Measurements from ENCODE around the gene CCS. TPM values are rescaled to one million over a fixed set of nuclear protein-coding genes. Genes with fewer than 3 reads are reported as not detected.
"Not testable (repeated sequence)": the region's sequence is repeated elsewhere in the genome, so short reads cannot be mapped to it uniquely, and the experiment has no call there.

Gene CCS
- total RNA-seq, 1 donor = 35.8 TPM

DNA sequence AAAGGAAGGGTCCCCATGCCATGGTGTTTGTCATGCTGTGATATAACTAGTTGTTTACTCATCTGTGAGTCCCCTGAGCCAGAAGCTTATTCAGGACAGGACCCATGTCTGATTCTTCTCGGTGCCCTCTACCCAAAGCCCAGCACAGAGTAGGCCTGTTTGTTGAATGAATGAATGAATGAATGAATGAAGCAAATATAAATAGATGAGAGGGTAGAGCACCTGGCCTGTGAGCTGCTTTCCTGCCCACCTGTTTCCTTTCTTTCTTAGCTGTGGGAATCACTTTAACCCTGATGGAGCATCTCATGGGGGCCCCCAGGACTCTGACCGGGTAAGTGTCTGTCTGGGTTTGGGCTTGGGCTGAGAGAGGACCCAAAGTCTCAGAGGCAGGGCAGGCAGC, 7.2 kb downstream of the CCS start:
- no peaks in the 10 kb centered on the region for H3K27me3 ChIP-seq (ENCODE audit: insufficient read depth, low read length)
- H2AFZ ChIP-seq (ENCODE audit: low read length) = no peak overlapping the region
- TF ChIP-seq, protein P1, sequence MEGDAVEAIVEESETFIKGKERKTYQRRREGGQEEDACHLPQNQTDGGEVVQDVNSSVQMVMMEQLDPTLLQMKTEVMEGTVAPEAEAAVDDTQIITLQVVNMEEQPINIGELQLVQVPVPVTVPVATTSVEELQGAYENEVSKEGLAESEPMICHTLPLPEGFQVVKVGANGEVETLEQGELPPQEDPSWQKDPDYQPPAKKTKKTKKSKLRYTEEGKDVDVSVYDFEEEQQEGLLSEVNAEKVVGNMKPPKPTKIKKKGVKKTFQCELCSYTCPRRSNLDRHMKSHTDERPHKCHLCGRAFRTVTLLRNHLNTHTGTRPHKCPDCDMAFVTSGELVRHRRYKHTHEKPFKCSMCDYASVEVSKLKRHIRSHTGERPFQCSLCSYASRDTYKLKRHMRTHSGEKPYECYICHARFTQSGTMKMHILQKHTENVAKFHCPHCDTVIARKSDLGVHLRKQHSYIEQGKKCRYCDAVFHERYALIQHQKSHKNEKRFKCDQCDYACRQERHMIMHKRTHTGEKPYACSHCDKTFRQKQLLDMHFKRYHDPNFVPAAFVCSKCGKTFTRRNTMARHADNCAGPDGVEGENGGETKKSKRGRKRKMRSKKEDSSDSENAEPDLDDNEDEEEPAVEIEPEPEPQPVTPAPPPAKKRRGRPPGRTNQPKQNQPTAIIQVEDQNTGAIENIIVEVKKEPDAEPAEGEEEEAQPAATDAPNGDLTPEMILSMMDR (IDR thresholded peaks at IDR 0.05; ENCODE audit: extremely low read depth, low read depth, low read length) = no peak
- peaks cover 23% of the 10 kb centered on the region for H3K36me3 ChIP-seq (ENCODE audit: insufficient read depth, low read length)
- H3K27ac ChIP-seq (ENCODE audit: low read depth, low read length) = peak overlapping the region; percentile 57
- H3K4me2 ChIP-seq (ENCODE audit: insufficient read depth, low read length) = peak overlapping the region; percentile 21
- peaks cover 23% of the 10 kb centered on the region for H3K79me2 ChIP-seq (ENCODE audit: insufficient read depth, low read length)
- DNase-seq (ENCODE audit: insufficient read length, low spot score, missing footprints) = no peak
- H3K4me3 ChIP-seq (ENCODE audit: insufficient read depth, low read length) = peak overlapping the region; percentile 1
- H4K20me1 ChIP-seq (ENCODE audit: insufficient read depth, low read length) = peaks cover 11% of the 10 kb centered on the region
- H3K4me1 ChIP-seq (ENCODE audit: insufficient read depth, low read length) = peaks cover 42% of the 10 kb centered on the region
- H3K9me3 ChIP-seq (ENCODE audit: low read depth, low read length) = no peaks in the 10 kb centered on the region

DNA sequence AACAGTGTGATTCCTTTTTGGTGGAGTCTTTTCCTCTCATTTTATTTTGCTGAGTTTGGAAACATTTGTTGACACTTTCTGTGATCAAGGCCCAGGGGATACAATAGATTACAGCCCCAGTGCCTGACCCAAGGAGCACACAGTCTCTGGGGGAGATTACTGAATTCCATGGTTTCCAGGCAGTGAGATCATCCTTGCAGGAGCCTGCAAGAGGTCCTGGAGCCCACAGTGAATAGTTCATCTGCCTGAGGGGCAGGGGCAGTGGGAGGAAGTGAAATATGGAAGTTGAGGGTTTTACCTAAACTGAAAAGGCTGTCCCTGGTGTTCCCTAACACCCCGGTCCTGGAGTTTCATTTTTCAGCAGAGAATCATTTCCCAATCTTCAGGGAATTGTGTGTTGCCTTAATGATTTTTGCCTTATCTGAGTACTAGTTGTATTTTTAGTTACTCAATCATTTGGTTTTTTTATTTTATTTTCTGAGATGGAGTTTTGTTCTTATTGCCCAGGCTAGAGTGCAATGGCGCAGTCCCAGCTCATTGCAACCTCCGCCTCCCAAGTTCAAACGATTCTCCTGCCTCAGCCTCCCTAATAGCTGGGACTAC, 7.7 kb downstream of the CCS start:
- TF ChIP-seq, protein P1 (IDR thresholded peaks at IDR 0.05; ENCODE audit: extremely low read depth, low read depth, low read length) = no peak

DNA sequence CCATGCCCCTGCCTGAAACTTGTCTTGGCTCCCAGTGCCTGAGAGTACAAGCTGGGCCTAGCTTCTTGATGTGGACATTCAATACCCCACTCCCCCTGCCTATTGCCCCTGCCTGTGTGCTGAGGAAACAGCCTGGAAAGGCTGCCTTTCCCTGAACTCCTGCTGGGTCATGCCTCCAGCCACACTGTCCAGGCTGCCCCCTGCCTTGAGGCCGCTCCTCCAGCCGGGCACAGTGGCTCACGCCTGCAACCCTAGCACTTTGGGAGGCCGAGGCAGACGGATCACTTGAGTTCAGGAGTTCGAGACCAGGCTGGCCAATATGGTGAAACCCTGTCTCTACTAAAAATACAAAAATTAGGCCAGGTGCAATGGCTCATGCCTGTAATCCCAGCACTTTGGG, 10.1 kb downstream of the CCS start:
- peaks cover 26% of the 10 kb centered on the region for H3K36me3 ChIP-seq (ENCODE audit: insufficient read depth, low read length)
- H3K9me3 ChIP-seq (ENCODE audit: low read depth, low read length) = no peaks in the 10 kb centered on the region
- H4K20me1 ChIP-seq (ENCODE audit: insufficient read depth, low read length) = peaks cover 17% of the 10 kb centered on the region
- no peak for DNase-seq (ENCODE audit: insufficient read length, low spot score, missing footprints)
- H3K4me3 ChIP-seq (ENCODE audit: insufficient read depth, low read length) = no peak overlapping the region
- H3K27me3 ChIP-seq (ENCODE audit: insufficient read depth, low read length) = no peaks in the 10 kb centered on the region
- TF ChIP-seq, protein P1 (IDR thresholded peaks at IDR 0.05; ENCODE audit: extremely low read depth, low read depth, low read length) = no peak
- no peak overlapping the region for H2AFZ ChIP-seq (ENCODE audit: low read length)
- no peak overlapping the region for H3K4me2 ChIP-seq (ENCODE audit: insufficient read depth, low read length)
- peaks cover 9% of the 10 kb centered on the region for H3K79me2 ChIP-seq (ENCODE audit: insufficient read depth, low read length)
- peaks cover 46% of the 10 kb centered on the region for H3K4me1 ChIP-seq (ENCODE audit: insufficient read depth, low read length)
- peak overlapping the region; percentile 51 for H3K27ac ChIP-seq (ENCODE audit: low read depth, low read length)

More for the DNA sequence above, 7.7 kb downstream of the CCS start:
- Histone ChIP-seq H4K20me1 (ENCODE audit: insufficient read depth, low read length) (peaks cover 11% of the 10 kb centered on the region), H3K4me1 (ENCODE audit: insufficient read depth, low read length) (peaks cover 37% of the 10 kb centered on the region), H3K9me3 (ENCODE audit: low read depth, low read length) (no peaks in the 10 kb centered on the region), H3K36me3 (ENCODE audit: insufficient read depth, low read length) (peaks cover 26% of the 10 kb centered on the region), H3K27ac (ENCODE audit: low read depth, low read length) (peak overlapping the region; percentile 57), H3K4me2 (ENCODE audit: insufficient read depth, low read length) (peak overlapping the region; percentile 21), H3K27me3 (ENCODE audit: insufficient read depth, low read length) (no peaks in the 10 kb centered on the region), H3K4me3 (ENCODE audit: insufficient read depth, low read length) (peak overlapping the region; percentile 1), H3K79me2 (ENCODE audit: insufficient read depth, low read length) (peaks cover 22% of the 10 kb centered on the region), H2AFZ (ENCODE audit: low read length) (no peak overlapping the region)
- DNase-seq (ENCODE audit: insufficient read length, low spot score, missing footprints) = peak; percentile 93

DNA sequence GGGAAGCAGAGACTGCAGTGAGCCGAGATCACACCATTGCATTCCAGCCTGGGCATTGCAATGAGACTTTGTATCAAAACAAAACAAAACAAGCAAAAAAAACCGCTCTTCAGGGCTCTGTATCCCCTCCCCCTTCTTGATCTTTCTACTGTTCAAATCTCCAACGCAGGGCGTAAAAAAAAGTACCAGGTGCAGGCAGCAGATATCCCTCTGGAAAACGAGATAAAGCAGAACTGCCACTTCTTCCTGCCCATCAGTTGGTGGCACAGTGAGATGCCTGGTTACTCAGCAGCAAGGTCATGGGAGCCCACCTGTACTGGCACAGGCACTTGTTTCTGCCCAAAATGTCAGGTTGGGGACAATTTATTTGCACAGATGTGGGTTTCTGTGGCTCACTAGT, 11.2 kb downstream of the CCS start:
- Histone ChIP-seq H2AFZ (ENCODE audit: low read length) (no peak overlapping the region), H3K79me2 (ENCODE audit: insufficient read depth, low read length) (peaks cover 3% of the 10 kb centered on the region), H4K20me1 (ENCODE audit: insufficient read depth, low read length) (peaks cover 14% of the 10 kb centered on the region), H3K4me1 (ENCODE audit: insufficient read depth, low read length) (peaks cover 48% of the 10 kb centered on the region), H3K4me3 (ENCODE audit: insufficient read depth, low read length) (no peak overlapping the region), H3K36me3 (ENCODE audit: insufficient read depth, low read length) (peaks cover 24% of the 10 kb centered on the region), H3K9me3 (ENCODE audit: low read depth, low read length) (no peaks in the 10 kb centered on the region), H3K27ac (ENCODE audit: low read depth, low read length) (no peak overlapping the region), H3K27me3 (ENCODE audit: insufficient read depth, low read length) (no peaks in the 10 kb centered on the region), H3K4me2 (ENCODE audit: insufficient read depth, low read length) (no peak overlapping the region)
- DNase-seq (ENCODE audit: insufficient read length, low spot score, missing footprints) = peak; percentile 30
- TF ChIP-seq, protein P1 (IDR thresholded peaks at IDR 0.05; ENCODE audit: extremely low read depth, low read depth, low read length) = no peak

DNA sequence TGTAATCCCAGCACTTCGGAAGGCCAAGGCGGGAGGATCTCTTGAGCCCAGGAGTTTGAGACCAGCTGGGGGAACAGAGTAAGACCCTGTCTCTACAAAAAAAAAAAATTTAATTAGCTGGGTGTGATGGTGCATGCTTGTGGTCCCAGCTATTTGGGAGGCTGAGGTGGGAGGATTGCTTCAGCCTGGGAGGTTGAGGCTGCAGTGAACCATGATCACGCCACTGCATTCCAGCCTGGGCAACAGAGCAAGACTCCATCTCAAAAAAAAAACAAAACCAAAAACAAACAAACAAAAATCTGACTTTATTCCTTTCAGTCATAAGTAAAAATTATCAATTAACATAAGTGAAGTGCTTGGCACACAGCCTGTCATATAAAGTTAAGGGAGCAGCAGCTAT, 13.6 kb downstream of the CCS start:
- H3K27me3 ChIP-seq (ENCODE audit: insufficient read depth, low read length); H2AFZ ChIP-seq (ENCODE audit: low read length); H3K9me3 ChIP-seq (ENCODE audit: low read depth, low read length); DNase-seq (ENCODE audit: insufficient read length, low spot score, missing footprints); H3K4me3 ChIP-seq (ENCODE audit: insufficient read depth, low read length); H3K79me2 ChIP-seq (ENCODE audit: insufficient read depth, low read length): not testable (repeated sequence)
- Histone ChIP-seq H3K36me3 (ENCODE audit: insufficient read depth, low read length) (peaks cover 15% of the 10 kb centered on the region), H4K20me1 (ENCODE audit: insufficient read depth, low read length) (peaks cover 10% of the 10 kb centered on the region), H3K27ac (ENCODE audit: low read depth, low read length) (peak overlapping the region; percentile 70), H3K4me1 (ENCODE audit: insufficient read depth, low read length) (peaks cover 28% of the 10 kb centered on the region), H3K4me2 (ENCODE audit: insufficient read depth, low read length) (peak overlapping the region; percentile 29)

Data from osteoblast (primary cell).